CD14-positive monocyte (primary cell): Measurements from ENCODE around the gene ABAT. TPM values are rescaled to one million over a fixed set of nuclear protein-coding genes. Genes with fewer than 3 reads are reported as not detected.

Source experiments
- DNase-seq, 3 donors: peaks; one replicate each; pipeline ENCODE4 v3.0.0-alpha.2; 2011 to 2022
- H2AFZ ChIP-seq: 2 replicates; pipeline ENCODE4 v1.6.0; 2012; ENCODE audit warnings: mild to moderate bottlenecking, low read depth, low read length, inconsistent platforms; ENCODE audit not compliant: insufficient read depth, poor library complexity, severe bottlenecking
- H3K27ac ChIP-seq, 2 donors: 1 replicate in 1 of 2; 2 replicates in 1 of 2; pipeline ENCODE4 v1.5.1; 2012 to 2013; ENCODE audit warnings: low read length in 2 of 2, control low read depth in 1 of 2, inconsistent platforms in 1 of 2, low read depth in 1 of 2, mild to moderate bottlenecking in 1 of 2
- H3K27me3 ChIP-seq, 2 donors: one replicate each; pipeline versions ENCODE4 v1.6.0 to v1.6.1; 2011 to 2013; ENCODE audit warnings: low read length in 2 of 2; ENCODE audit not compliant: control insufficient read depth in 2 of 2, insufficient read depth in 2 of 2
- H3K36me3 ChIP-seq, 2 donors: replicated peaks in 1 of 2; 1 replicate in 1 of 2; 2 replicates in 1 of 2; pipeline versions ENCODE4 v1.5.1 to v1.6.1; 2012 to 2013; ENCODE audit warnings: low read length in 2 of 2, control low read depth in 1 of 2, inconsistent platforms in 1 of 2, mild to moderate bottlenecking in 1 of 2; ENCODE audit not compliant: insufficient read depth in 2 of 2, control insufficient read depth in 1 of 2
- H3K4me1 ChIP-seq, 2 donors: 1 replicate in 1 of 2; 2 replicates in 1 of 2; pipeline versions ENCODE4 v1.5.1 to v1.6.1; 2012 to 2013; ENCODE audit warnings: low read length in 2 of 2, control low read depth in 1 of 2, inconsistent platforms in 1 of 2, mild to moderate bottlenecking in 1 of 2, moderate library complexity in 1 of 2; ENCODE audit not compliant: insufficient read depth in 2 of 2, control insufficient read depth in 1 of 2
- H3K4me2 ChIP-seq: replicated peaks from 2 replicates; pipeline ENCODE3; 2012; ENCODE audit warnings: low read length, moderate library complexity, mild to moderate bottlenecking; ENCODE audit not compliant: poor library complexity, severe bottlenecking; ENCODE audit errors: extremely low read depth
- H3K4me3 ChIP-seq, 3 experiments: fragments of 200-600 bp in 1 of 3; sonication (generic) in 1 of 3; replicated peaks in 1 of 3; 1 replicate in 2 of 3; 2 replicates in 1 of 3; pipeline ENCODE4 v1.5.1; 2011 to 2013; ENCODE audit warnings: low read length in 3 of 3, mild to moderate bottlenecking in 3 of 3, control low read depth in 2 of 3, low read depth in 2 of 3, inconsistent platforms in 1 of 3, moderate library complexity in 1 of 3
- H3K79me2 ChIP-seq: 2 replicates; pipeline ENCODE4 v1.6.0; 2012; ENCODE audit warnings: mild to moderate bottlenecking, control low read depth, inconsistent platforms, low read length, moderate library complexity; ENCODE audit not compliant: insufficient read depth
- H3K9ac ChIP-seq: 2 replicates; pipeline ENCODE4 v1.6.0; 2017; ENCODE audit warnings: low read length, mild to moderate bottlenecking; ENCODE audit not compliant: insufficient read depth, poor library complexity, severe bottlenecking
- H3K9me3 ChIP-seq, 2 donors: replicated peaks in 1 of 2; 1 replicate in 1 of 2; 2 replicates in 1 of 2; pipeline versions ENCODE4 v1.5.1 to v1.6.1; 2012 to 2013; ENCODE audit warnings: low read length in 2 of 2, control low read depth in 1 of 2; ENCODE audit not compliant: control insufficient read depth in 1 of 2, insufficient read depth in 1 of 2
- H4K20me1 ChIP-seq: 2 replicates; pipeline ENCODE4 v1.6.0; 2012; ENCODE audit warnings: mild to moderate bottlenecking, low read length, control low read depth, moderate library complexity; ENCODE audit not compliant: insufficient read depth
- H3K27ac Mint-ChIP-seq, 7 donors: one replicate each; pipeline ENCODE4 v1.8.0; 2020; ENCODE audit warnings: mild to moderate bottlenecking in 7 of 7, mixed read lengths in 7 of 7, moderate library complexity in 6 of 7, inconsistent platforms in 2 of 7
- H3K27me3 Mint-ChIP-seq, 3 donors: one replicate each; pipeline ENCODE4 v1.8.0; 2021 to 2022; ENCODE audit warnings: low read depth in 3 of 3, mild to moderate bottlenecking in 3 of 3, mixed read lengths in 3 of 3, moderate library complexity in 3 of 3, inconsistent platforms in 1 of 3
- H3K36me3 Mint-ChIP-seq, 2 donors: one replicate each; pipeline ENCODE4 v1.8.0; 2020; ENCODE audit warnings: mixed read lengths in 2 of 2, inconsistent platforms in 1 of 2, mild to moderate bottlenecking in 1 of 2
- H3K4me1 Mint-ChIP-seq: one replicate; pipeline ENCODE4 v1.8.0; 2020; ENCODE audit warnings: mild to moderate bottlenecking, mixed read lengths
- H3K4me3 Mint-ChIP-seq, 2 donors: one replicate each; pipeline ENCODE4 v1.8.0; 2020; ENCODE audit warnings: mild to moderate bottlenecking in 2 of 2, mixed read lengths in 2 of 2, moderate library complexity in 1 of 2
- H3K9me3 Mint-ChIP-seq, 7 donors: one replicate each; pipeline ENCODE4 v1.8.0; 2020 to 2022; ENCODE audit warnings: mixed read lengths in 7 of 7, mild to moderate bottlenecking in 6 of 7, moderate library complexity in 6 of 7, inconsistent platforms in 2 of 7
- CTCF ChIP-seq: fragments of 200-600 bp; IDR thresholded peaks from one replicate; pipeline ENCODE4 v1.8.0; 2022; ENCODE audit warnings: antibody characterized with exemption, mild to moderate bottlenecking
- WGBS: methylation state at CpG from one replicate; pipeline ENCODE4 v1.1.5; 2013; ENCODE audit warnings: missing lambda C conversion rate; ENCODE audit not compliant: insufficient coverage; 5-methylcytosine and 5-hydroxymethylcytosine counted together
- intact Hi-C, 2 donors: fragments of 100-400 bp; cut with micrococcal nuclease; formaldehyde crosslinking; loops; one replicate each; pipeline versions ENCODE4 v1.15.0 to v1.15.1; 2023
- polyA plus RNA-seq, 3 donors: library from polyadenylated mRNA; depleted of rRNA in 1 of 3; unstranded in 2 of 3; stranded (reverse) in 1 of 3; fragments of 300-500 nt in 2 of 3; fragments of >200 nt in 1 of 3; fragmentation: Illumina TruSeq in 2 of 3; gene quantifications; 1 replicate in 2 of 3; 2 replicates in 1 of 3; pipeline ENCODE4 v1.2.3, GENCODE V29; 2012 to 2021

The ABAT gene
- polyA plus RNA-seq, 3 donors = 4.9 to 11.8 (median 8.7) TPM

GRCh38 chr16:8775359-8775758, 100.9 kb downstream of the ABAT start:
- Histone ChIP-seq H2AFZ (no peak overlapping the region), H3K4me2 (no peak overlapping the region), H4K20me1 (no peaks in the 10 kb centered on the region), H3K27ac (no peak overlapping the region), H3K27me3 (no peaks in the 10 kb centered on the region), H3K9me3 (no peaks in the 10 kb centered on the region), H3K4me1 (no peaks in the 10 kb centered on the region), H3K36me3 (peaks cover 49 to 90% of the 10 kb centered on the region in 2 donors), H3K9ac (no peak overlapping the region), H3K4me3 (no peak overlapping the region), H3K79me2 (no peaks in the 10 kb centered on the region)
- Mint-ChIP-seq H3K27me3 (peaks cover 0 to 5% (median 0%) of the 10 kb centered on the region in 3 donors), H3K36me3 (peaks cover 64 to 89% of the 10 kb centered on the region in 2 donors), H3K4me3 (no peak overlapping the region), H3K9me3 (peaks cover 0 to 5% (median 2%) of the 10 kb centered on the region in 7 donors), H3K27ac (peak overlapping the region in 1 of 7 donors; percentile 12), H3K4me1 (no peaks in the 10 kb centered on the region)
- WGBS = no CpG with 5 or more reads among the region's 1 CpG
- no peak for DNase-seq
- no peak for TF ChIP-seq CTCF
- intact Hi-C loops = no loop called here

GRCh38 chr16:8776129-8776584, 101.7 kb downstream of the ABAT start:
- peaks cover 0 to 5% (median 2%) of the 10 kb centered on the region in 7 donors for H3K9me3 Mint-ChIP-seq
- Histone ChIP-seq H3K27ac (no peak overlapping the region), H3K79me2 (no peaks in the 10 kb centered on the region), H3K9ac (no peak overlapping the region), H3K9me3 (no peaks in the 10 kb centered on the region), H3K36me3 (peaks cover 49 to 87% of the 10 kb centered on the region in 2 donors), H3K4me2 (no peak overlapping the region), H3K27me3 (no peaks in the 10 kb centered on the region), H3K4me3 (no peak overlapping the region), H2AFZ (no peak overlapping the region), H4K20me1 (no peaks in the 10 kb centered on the region), H3K4me1 (no peaks in the 10 kb centered on the region)
- no peak for DNase-seq
- TF ChIP-seq CTCF = no peak
- H3K27me3 Mint-ChIP-seq = peaks cover 0 to 8% (median 0%) of the 10 kb centered on the region in 3 donors
- no peak overlapping the region for H3K4me3 Mint-ChIP-seq
- peak overlapping the region in 1 of 7 donors; percentile 57 for H3K27ac Mint-ChIP-seq
- H3K36me3 Mint-ChIP-seq = peaks cover 65 to 91% of the 10 kb centered on the region in 2 donors
- H3K4me1 Mint-ChIP-seq = no peaks in the 10 kb centered on the region
- 100% methylated on average over 5 of the region's 12 CpGs for WGBS
- intact Hi-C loops = no loop called here
